Kidney (tissue), 14 donors: ENCODE data around the gene NGF. TPM values are rescaled to one million over a fixed set of nuclear protein-coding genes. Genes with fewer than 3 reads are reported as not detected.
A peak's percentile ranks its signal among the peaks of the same experiment; 100 is the strongest.

Source experiments
- DNase-seq, 5 donors: peaks; one replicate each; pipeline ENCODE4 v3.0.0-alpha.2; 2013 to 2020
- FAIRE-seq: peaks from 2 replicates; lab custom pipeline; 2012; peaks lifted over from hg19 to GRCh38; lab: Jason Lieb, UNC
- H3K27ac ChIP-seq, 2 donors: one replicate each; pipeline ENCODE4 v1.7.0; 2013; ENCODE audit warnings: low read depth in 2 of 2, low read length in 2 of 2, inconsistent platforms in 1 of 2
- H3K27me3 ChIP-seq: one replicate; pipeline ENCODE4 v1.7.1; 2013; ENCODE audit warnings: low read length, inconsistent platforms; ENCODE audit not compliant: control insufficient read depth, insufficient read depth
- H3K36me3 ChIP-seq, 3 donors: one replicate each; pipeline versions ENCODE4 v1.7.0 to v1.7.1; 2013; ENCODE audit warnings: low read length in 3 of 3, control low read depth in 1 of 3, inconsistent platforms in 1 of 3; ENCODE audit not compliant: insufficient read depth in 3 of 3, control insufficient read depth in 2 of 3
- H3K4me1 ChIP-seq, 3 donors: one replicate each; pipeline versions ENCODE4 v1.7.0 to v1.7.1; 2013; ENCODE audit warnings: low read length in 3 of 3, inconsistent platforms in 1 of 3, low read depth in 1 of 3; ENCODE audit not compliant: control insufficient read depth in 2 of 3, insufficient read depth in 2 of 3
- H3K4me3 ChIP-seq, 3 donors: one replicate each; pipeline versions ENCODE4 v1.7.0 to v1.8.1; 2013; ENCODE audit warnings: low read length in 3 of 3, control low read depth in 1 of 3, inconsistent platforms in 1 of 3
- H3K9ac ChIP-seq, 3 donors: one replicate each; pipeline versions ENCODE4 v1.7.0 to v1.7.1; 2013; ENCODE audit warnings: low read length in 3 of 3, control low read depth in 1 of 3, inconsistent platforms in 1 of 3
- H3K9me3 ChIP-seq, 3 donors: one replicate each; pipeline versions ENCODE4 v1.7.0 to v1.7.1; 2013; ENCODE audit warnings: low read length in 3 of 3, control low read depth in 1 of 3, inconsistent platforms in 1 of 3; ENCODE audit not compliant: control insufficient read depth in 2 of 3, insufficient read depth in 1 of 3
- intact Hi-C: fragments of 100-400 bp; cut with DNase I; formaldehyde crosslinking; loops from one replicate; pipeline ENCODE4 v1.11.1; 2022
- polyA plus RNA-seq: library from polyadenylated mRNA; stranded (reverse); fragments of 350-450 nt; fragmentation: Illumina TruSeq; extraction: RNeasy Lipid Tissue Mini Kit (QIAGEN cat#74804); gene quantifications from one replicate; pipeline ENCODE4 v1.2.3, GENCODE V29; 2014; ENCODE audit warnings: low read depth, low replicate concordance; ENCODE audit not compliant: insufficient read depth
- total RNA-seq: library from RNA; stranded (reverse); fragmentation: NEBNext Ultra II Directional; extraction: Animal tissue kit (Norgen Biotek cat#: 25700); gene quantifications from one replicate; pipeline ENCODE4 v1.2.1, GENCODE V29; 2021
- TF ChIP-seq, protein P1 (sequence below): IDR thresholded peaks from 3 replicates; pipeline ENCODE4 v1.5.1; 2012; ENCODE audit warnings: mild to moderate bottlenecking, moderate library complexity, borderline replicate concordance; ENCODE audit not compliant: insufficient read depth; ENCODE audit errors: extremely low read depth
- donor health status: control.
- donor health status: control.
- donor health status: control.
- donor health status: control.
- donor health status: control.
- donor health status: DM: yes; HTN: yes; CAD: no.
- donor health status: Normal renal cell carcinoma (clear cell type).

Gene NGF
- total and polyA plus RNA-seq, 2 donors from 2014 or later = 1.2 to 6.0 TPM

DNA sequence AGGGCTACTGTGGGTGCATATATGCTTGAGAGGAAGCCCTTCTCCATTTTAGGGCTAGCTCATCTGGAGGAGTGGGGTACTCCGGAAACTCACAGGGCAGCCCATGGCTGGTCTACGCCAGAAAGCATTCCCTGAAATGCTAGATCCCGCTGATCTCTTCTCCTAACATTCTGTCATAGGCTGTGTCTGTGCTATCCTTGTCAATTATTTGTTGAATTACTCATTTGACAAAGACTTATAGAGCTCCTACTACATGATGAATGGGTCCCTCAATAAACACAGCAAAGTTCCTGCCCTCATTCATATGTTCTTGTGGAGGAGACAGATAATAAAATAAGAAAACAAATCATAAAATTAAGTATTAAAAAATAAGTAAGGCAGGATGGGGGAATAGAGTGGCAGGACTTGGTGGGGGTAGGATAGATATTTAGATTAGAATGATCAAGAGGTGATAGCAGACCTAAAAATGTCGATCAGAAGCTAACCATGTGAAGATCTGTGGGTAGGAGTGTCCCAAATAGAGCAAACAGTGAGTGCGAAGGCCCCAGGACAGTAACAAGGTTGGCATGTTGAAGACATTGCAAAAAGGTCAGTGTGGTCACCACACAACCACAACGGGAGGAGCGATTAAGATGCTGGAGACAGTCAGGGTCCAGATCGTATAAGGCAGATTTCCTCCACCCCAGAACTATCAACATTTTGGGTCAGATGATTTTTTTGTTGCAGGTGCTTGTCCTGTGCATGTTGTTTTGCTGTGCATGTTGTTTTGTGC is 13.2 kb downstream of the NGF start:
- TF ChIP-seq, protein P1, sequence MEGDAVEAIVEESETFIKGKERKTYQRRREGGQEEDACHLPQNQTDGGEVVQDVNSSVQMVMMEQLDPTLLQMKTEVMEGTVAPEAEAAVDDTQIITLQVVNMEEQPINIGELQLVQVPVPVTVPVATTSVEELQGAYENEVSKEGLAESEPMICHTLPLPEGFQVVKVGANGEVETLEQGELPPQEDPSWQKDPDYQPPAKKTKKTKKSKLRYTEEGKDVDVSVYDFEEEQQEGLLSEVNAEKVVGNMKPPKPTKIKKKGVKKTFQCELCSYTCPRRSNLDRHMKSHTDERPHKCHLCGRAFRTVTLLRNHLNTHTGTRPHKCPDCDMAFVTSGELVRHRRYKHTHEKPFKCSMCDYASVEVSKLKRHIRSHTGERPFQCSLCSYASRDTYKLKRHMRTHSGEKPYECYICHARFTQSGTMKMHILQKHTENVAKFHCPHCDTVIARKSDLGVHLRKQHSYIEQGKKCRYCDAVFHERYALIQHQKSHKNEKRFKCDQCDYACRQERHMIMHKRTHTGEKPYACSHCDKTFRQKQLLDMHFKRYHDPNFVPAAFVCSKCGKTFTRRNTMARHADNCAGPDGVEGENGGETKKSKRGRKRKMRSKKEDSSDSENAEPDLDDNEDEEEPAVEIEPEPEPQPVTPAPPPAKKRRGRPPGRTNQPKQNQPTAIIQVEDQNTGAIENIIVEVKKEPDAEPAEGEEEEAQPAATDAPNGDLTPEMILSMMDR = no peak
- intact Hi-C loops = no loop called here
- no peak for FAIRE-seq
- H3K9me3 ChIP-seq = no peaks in the 10 kb centered on the region
- no peaks in the 10 kb centered on the region for H3K27me3 ChIP-seq
- no peaks in the 10 kb centered on the region for H3K4me1 ChIP-seq
- H3K4me3 ChIP-seq = no peak overlapping the region
- no peak overlapping the region for H3K9ac ChIP-seq
- no peak overlapping the region for H3K27ac ChIP-seq
- H3K36me3 ChIP-seq = no peaks in the 10 kb centered on the region
- DNase-seq = no peak

DNA sequence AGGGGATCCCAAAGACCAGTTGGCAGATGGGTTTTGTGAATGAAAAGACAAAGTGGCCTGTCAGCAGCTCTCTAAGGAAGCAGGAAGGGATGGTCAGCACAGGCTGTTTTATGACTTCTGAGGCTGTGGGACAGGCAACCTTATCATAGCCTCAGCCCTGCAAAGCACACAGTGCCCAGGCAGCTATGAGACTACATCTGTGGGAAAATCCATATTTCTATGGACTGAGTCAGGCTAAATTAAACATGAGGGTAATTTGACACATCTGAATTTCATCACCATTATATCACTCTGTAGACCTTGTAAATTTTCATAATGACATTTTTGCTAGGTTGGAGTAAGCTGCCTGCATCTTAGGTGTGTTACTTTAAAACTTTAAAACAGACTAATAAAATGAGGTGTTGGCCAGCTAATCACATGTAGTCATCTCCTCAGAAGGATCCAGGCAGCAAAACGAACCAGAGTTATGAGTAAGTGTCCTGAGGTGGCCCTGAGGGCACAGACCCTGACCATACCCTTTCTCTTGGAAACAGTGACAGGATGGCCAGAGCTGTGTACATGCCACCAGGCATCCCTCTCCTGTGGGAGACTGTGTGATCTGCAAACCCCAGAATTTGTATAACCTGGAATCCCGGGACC is 14.6 kb downstream of the NGF start:
- Histone ChIP-seq H3K9ac (no peak overlapping the region), H3K4me3 (no peak overlapping the region), H3K36me3 (no peaks in the 10 kb centered on the region), H3K9me3 (no peaks in the 10 kb centered on the region), H3K4me1 (no peaks in the 10 kb centered on the region), H3K27me3 (no peaks in the 10 kb centered on the region), H3K27ac (no peak overlapping the region)
- intact Hi-C loops = no loop called here
- TF ChIP-seq, protein P1 = no peak
- DNase-seq (no peak), FAIRE-seq (no peak)

DNA sequence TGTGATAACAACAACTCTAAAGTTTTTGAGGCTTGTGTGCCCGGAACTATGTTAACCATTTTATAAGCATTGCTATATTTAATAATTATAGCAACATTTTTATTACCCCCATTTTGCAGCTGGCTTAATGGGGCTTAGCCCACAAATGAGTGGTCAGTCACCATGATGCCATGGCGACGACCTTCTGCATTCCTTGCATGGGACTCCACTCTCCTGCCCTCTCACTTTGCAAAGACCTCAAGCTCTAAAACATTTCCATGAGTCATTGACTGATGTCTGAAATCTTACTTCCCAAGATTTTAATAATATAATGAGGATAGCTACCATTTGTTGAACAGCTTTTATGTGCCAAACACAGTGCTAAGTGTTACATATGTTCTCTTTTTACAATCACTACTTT is 15.4 kb downstream of the NGF start:
- H3K4me1 ChIP-seq = no peaks in the 10 kb centered on the region
- FAIRE-seq (no peak), DNase-seq (peak in 1 of 5 donors; percentile 64)
- H3K27ac ChIP-seq = no peak overlapping the region
- TF ChIP-seq, protein P1 = no peak
- H3K27me3 ChIP-seq = no peaks in the 10 kb centered on the region
- no peaks in the 10 kb centered on the region for H3K36me3 ChIP-seq
- no peaks in the 10 kb centered on the region for H3K9me3 ChIP-seq
- H3K4me3 ChIP-seq = no peak overlapping the region
- intact Hi-C loops = no loop called here
- H3K9ac ChIP-seq = no peak overlapping the region
